Activated CD4-positive, alpha-beta T cell treated with anti-CD3 and anti-CD28 coated beads, Interleukin-2, amount 50 U/mL, for 16 hours (primary cell): Measurements from ENCODE around the gene AP5Z1.

Experiments used
- DNase-seq: peaks from one replicate; pipeline ENCODE4 v3.0.0-alpha.2; 2020

The AP5Z1 gene

GRCh38 chr7:4775250-4775847 is at the start of gene AP5Z1:
AP5Z1 (plus strand) TSS chr7:4775623; CDS start chr7:4775716, 93 bp downstream.
- peak; percentile 97 for DNase-seq

DNA sequence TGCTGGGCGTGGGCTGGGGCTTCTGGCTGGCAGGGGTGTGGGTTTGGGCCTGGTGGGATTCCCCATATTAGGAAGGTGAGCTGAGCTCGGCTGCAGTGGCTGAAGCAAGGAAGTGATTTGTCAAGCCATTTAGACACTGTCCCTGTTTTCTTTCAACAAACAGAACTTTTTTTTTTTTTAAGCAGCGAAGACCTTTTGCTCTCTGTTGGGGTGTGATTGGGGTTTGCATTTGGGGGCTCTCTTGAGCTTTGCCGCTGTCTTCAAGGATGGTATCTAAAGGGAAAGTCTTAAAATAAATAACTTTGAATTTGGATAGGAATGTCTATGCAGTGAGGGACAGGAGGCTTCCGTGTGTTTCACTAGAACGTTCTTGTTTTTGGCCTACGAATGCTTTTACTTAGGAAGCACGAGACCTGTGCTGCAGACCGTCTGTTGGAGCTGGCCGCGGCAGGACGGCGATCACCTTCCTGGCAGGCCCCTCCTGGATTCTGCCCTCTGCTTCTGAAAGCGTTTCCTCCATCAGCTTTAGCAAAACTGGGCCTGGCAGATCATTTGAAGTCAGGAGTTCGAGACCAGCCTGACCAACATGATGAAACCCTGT is 49.5 kb upstream of the AP5Z1 start:
- DNase-seq: no peak

DNA sequence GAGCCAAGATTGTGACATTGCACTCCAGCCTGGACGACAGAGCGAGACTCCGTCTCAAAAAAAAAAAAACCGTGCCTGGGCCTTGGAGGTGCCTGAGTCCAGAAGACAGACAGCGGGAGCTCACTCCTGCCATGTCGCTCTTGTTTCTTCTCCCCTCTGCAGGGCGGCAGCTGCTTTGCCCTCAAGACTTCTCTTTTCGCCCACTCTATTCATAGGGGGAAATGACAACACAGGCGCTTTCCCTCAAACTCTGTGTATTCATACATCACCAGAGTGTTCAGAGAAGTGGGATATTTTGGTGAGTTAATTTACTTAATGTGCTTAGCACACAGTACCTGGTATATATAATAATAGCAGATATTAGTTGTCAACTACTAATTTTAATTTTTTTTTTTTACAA is 48.9 kb upstream of the AP5Z1 start:
- DNase-seq: no peak

GRCh38 chr7:4727914-4728705 is 47.3 kb upstream of the AP5Z1 start:
- no peak for DNase-seq

- no peak for DNase-seq
Observed at GRCh38 chr7:4729266-4729665, 46.2 kb upstream of the AP5Z1 start.

DNA sequence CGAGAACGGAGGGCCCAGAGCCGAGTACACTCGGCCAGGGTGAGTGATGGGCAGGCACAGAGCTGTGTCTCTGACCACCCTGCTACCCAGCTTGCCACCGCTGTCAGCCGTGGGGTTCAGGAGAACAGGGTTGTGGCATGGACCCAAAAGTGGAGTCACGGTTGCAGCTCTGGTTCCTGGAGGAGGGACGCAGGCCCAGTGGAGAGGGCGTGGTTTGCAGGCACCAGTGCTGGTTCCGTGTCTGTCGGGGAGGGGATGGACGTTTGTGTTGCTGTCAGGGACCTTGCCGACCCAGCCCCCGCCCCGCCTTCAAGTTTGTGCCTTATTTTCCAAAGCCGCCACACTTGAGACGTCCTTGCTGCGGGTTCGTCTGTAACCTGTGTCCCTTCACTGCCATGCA is 45.1 kb upstream of the AP5Z1 start:
- no peak for DNase-seq

- DNase-seq: no peak
Observed at GRCh38 chr7:4730971-4731370, 44.5 kb upstream of the AP5Z1 start.

- no peak for DNase-seq
Observed at GRCh38 chr7:4731803-4732202, 43.6 kb upstream of the AP5Z1 start.

DNA sequence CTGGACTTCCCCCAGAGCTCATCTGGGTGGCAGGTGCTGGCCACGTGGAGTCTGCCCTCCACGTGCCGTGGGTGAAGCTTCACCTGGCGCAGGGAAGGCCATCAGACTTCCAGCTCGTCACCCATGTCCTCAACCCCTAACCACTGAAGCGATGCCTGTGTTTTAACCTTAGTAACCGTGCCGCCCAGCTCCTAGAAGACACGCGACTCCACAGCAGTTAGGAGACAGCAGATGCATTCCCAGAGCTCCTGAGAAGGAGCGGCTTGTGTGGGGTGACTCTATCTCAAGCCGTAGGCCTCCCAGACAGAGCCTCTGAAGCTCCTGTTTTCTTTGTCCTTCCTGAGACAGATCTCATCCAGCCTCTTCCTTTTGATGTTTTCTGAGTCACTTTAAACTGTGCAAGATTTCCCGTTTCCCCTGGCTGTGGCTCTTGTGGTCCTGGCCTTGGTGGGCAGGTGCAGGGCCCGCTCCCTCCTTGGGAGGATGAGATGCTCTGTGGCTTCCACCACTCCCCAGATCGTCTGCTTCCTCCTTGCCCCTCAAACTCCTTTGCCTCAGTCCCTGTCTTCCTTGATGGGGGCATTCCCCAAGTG is 41.4 kb upstream of the AP5Z1 start:
- no peak for DNase-seq

- no peak for DNase-seq
Observed at GRCh38 chr7:4734587-4735345, 40.7 kb upstream of the AP5Z1 start.

DNA sequence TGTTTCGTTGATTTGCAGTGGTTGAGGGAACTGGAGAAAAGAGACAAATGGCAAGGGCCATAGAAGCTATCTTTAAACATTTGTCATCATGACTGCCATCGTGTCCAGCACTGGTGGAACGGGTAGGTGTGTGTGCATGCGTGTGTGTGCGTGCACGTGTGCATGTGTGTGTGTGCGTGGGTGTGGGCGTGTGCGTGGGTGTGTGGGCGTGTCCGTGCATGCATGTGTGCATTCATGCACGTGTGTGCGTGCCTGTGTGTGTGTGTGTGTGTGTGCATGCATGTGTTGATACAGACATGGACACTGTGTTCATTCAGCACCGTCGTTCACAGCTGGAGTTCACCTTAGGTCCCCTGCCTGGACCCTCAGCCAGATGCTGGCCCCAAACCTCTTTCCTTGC is 38.1 kb upstream of the AP5Z1 start:
- DNase-seq: no peak

DNA sequence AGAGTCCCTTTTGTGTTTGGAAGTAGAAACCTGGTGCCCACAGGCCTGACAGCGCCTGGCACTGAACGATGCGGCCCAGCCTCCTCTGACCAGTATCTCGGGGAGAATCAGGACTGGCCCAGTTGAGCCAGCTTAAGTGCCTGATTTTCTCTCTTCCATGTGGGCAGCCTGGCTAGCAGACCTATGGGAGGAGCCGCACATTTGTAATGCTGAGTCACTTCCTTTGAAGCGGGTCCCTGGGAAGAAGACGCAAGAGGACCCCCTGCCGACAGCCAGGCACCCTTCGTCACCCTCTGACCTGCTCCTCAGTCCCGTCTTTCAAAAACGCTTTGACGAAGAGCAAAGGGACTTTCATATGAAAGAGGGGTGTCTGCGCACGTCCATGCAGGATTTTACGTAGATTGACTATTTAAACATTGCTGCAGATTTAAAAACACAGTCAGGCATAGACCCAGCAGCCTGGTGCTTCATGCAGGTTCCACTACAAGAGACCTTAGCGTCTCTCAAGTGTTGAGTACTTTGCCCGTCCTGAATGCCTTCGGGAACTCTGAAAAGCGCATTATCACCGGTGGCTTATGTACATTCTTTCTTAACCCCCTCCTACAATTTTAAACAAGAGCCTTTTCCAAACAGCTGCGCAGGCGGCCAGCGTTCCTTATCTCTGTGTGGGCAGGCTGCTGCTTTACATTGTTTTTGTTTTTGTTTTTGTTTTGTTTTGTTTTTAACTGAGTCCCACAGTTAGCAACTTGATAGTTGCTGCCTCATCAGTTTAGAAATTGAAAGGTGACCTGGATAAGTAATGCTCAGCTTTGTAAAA is 36.5 kb upstream of the AP5Z1 start:
- DNase-seq: peak; percentile 45

- peak; percentile 20 for DNase-seq
Observed at GRCh38 chr7:4739528-4739992, 35.9 kb upstream of the AP5Z1 start.

DNA sequence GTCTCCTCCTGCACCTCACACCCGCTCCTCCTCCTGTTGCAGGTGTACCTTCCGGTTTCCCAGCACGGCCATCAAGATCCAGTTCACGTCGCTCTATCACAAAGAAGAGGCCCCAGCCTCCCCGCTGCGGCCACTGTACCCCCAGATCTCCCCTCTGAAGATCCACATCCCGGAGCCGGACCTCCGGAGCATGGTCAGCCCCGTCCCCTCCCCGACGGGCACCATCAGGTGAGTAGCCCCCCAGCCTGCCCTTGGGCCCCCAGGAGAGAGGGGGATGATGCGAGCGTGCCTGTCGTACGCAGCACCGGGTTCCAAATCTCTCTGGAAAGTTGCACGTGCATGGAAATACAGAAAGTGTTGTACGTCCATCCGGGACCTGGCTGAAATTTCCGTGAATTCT is 34.6 kb upstream of the AP5Z1 start:
- no peak for DNase-seq

DNA sequence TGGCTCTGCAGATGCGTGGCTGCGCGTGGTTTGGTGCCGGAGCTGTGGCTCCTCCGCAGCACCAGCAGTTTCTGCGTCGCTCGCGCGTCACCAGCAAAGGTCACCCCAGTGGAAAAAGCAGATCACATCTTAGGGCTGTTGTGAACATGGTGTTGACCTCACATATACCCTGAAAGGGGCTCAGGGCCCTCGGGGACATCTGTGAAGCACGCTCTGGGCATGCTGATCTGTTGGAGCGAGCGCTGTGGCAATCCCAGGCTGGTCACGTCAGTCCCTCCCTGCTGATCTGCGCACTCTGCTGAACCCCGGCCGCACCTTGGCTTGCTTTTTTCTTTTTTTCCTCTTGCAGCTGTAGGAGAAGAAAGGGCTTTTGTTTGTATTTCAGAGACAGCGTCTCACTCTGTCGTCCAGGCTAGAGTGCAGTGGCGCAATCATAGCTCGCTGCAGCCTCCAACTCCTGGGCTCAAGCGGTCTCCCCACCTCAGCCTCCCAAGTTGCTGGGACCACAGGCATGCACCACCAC is 33.3 kb upstream of the AP5Z1 start:
- no peak for DNase-seq

- DNase-seq: no peak
Observed at GRCh38 chr7:4742852-4743251, 32.6 kb upstream of the AP5Z1 start.

DNA sequence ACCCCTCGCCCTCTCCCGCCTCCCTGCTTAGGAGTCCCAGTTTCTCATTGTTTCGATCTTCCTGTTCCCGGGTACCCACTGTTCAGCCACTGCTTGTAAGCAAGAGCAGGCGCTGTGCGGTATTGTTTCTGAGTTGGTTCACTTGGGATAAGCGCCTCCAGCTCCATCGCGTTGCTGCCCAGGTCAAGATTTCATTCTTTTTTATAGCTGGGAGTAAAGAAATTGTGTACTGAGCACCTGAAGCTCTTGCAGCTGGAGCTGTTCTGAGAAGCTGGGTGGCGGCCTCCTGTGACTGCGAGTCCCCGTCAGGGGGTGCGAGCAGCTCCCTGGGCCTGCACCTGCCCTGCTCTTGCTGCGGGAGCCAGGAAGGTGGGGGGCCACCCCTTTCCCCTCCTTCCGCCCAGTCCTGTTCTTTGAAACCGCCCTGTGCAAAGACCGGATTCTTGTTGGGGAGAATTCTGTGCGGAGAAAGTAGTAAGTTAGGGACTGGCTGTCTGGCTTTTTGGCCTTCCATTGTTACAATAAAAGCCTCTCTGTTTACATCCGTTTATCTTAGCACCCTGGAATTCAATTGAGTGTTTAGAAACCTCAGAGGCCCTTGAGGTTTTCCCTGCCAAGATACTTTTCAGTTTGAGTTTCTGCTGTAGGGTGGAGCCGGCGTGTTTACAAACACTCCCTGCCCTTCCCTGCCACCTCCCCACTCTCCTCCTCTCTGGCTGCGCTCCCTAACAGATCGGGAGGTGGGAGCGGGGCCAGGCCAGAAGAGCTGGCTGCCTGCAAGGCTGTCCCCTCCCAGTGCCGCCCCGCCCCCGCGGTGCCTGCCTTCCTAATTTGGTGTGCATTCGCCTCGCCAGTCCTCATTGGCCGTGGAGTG is 30.8 kb upstream of the AP5Z1 start:
- peak; percentile 71 for DNase-seq

GRCh38 chr7:4745265-4745919 is 30.0 kb upstream of the AP5Z1 start:
- DNase-seq: no peak

GRCh38 chr7:4745971-4746919 is 29.2 kb upstream of the AP5Z1 start:
- peak; percentile 57 for DNase-seq
